Activated CD4-positive, alpha-beta memory T cell treated with anti-CD3 and anti-CD28 coated beads, Interleukin-2, amount 10 ng/mL, durations not matched to agents 7 days and 5 days (primary cell): ENCODE results near the gene REXO2. TPM values are rescaled to one million over a fixed set of nuclear protein-coding genes. Genes with fewer than 3 reads are reported as not detected.
A peak's percentile ranks its signal among the peaks of the same experiment; 100 is the strongest.

Experiments used
- CTCF ChIA-PET: fragments of 350-600 bp; sonication (Branson Sonifier 250); formaldehyde crosslinking; loops from one replicate; lab custom pipeline; 2021; ENCODE audit warnings: antibody characterized with exemption, inconsistent platforms; lab: Charles Lee
- POLR2A ChIA-PET: fragments of 350-600 bp; sonication (Branson Sonifier 250); formaldehyde crosslinking; loops from one replicate; lab custom pipeline; 2021; ENCODE audit warnings: antibody characterized with exemption; lab: Charles Lee
- DNase-seq: peaks from one replicate; pipeline ENCODE4 v3.0.0-alpha.2; 2020
- H3K27ac Mint-ChIP-seq: one replicate; pipeline ENCODE4 v1.8.0; 2021; ENCODE audit warnings: mild to moderate bottlenecking, mixed read lengths
- H3K27me3 Mint-ChIP-seq: one replicate; pipeline ENCODE4 v1.8.0; 2021; ENCODE audit warnings: mixed read lengths
- H3K36me3 Mint-ChIP-seq: one replicate; pipeline ENCODE4 v1.8.0; 2021; ENCODE audit warnings: low read depth, mixed read lengths
- H3K4me1 Mint-ChIP-seq: one replicate; pipeline ENCODE4 v1.8.0; 2021; ENCODE audit warnings: mixed read lengths
- H3K4me3 Mint-ChIP-seq: one replicate; pipeline ENCODE4 v1.8.0; 2021; ENCODE audit warnings: mild to moderate bottlenecking, mixed read lengths
- H3K9me3 Mint-ChIP-seq: one replicate; pipeline ENCODE4 v1.8.0; 2021; ENCODE audit warnings: mixed read lengths
- total RNA-seq, 2 experiments: library from RNA; stranded (reverse); gene quantifications; one replicate each; pipeline ENCODE4 v1.2.3, GENCODE V29; 2021

REXO2 gene
- total RNA-seq, result 10 to 100 TPM; 82.1 to 83.4 TPM

- H3K27me3 Mint-ChIP-seq, result no peaks in the 10 kb centered on the region
- CTCF ChIA-PET, result interaction anchor here (0.7 to 1.6 kb wide), 4 partner anchors 23 to 264 kb away, joined by 3 read pairs; partner anchors contain the start of genes C11orf71 and RBM7
- peaks cover 34% of the 10 kb centered on the region for H3K36me3 Mint-ChIP-seq
- peak within 1 kb of the TSS; percentile 79 for H3K27ac Mint-ChIP-seq
- H3K4me3 Mint-ChIP-seq, result peak within 1 kb of the TSS; percentile 93
- no peaks in the 10 kb centered on the region for H3K9me3 Mint-ChIP-seq
- DNase-seq, result peak; percentile 96
- POLR2A ChIA-PET, result interaction anchor here (0.7 to 2.6 kb wide), 4 partner anchors 10 to 41 kb away, joined by 3 to 31 read pairs (median 4); partner anchors contain the start of genes C11orf71 and RBM7
- H3K4me1 Mint-ChIP-seq, result peaks cover 34% of the 10 kb centered on the region
Observed at GRCh38 chr11:114439229-114440120, at the start of gene REXO2. Gene REXO2 (plus strand): TSS chr11:114439467. CDS start chr11:114439529, 62 bp downstream.

- peaks cover 6% of the 10 kb centered on the region for H3K36me3 Mint-ChIP-seq
- DNase-seq, result no peak
- peaks cover 6% of the 10 kb centered on the region for H3K4me1 Mint-ChIP-seq
- peaks cover 4% of the 10 kb centered on the region for H3K27me3 Mint-ChIP-seq
- H3K4me3 Mint-ChIP-seq, result no peak overlapping the region
- ChIA-PET POLR2A (no interaction called here), CTCF (interaction anchor here (1.1 kb wide), 1 partner anchor 12 kb away, joined by 3 read pairs; no protein-coding TSS in a partner anchor)
- H3K9me3 Mint-ChIP-seq, result no peaks in the 10 kb centered on the region
- H3K27ac Mint-ChIP-seq, result no peak overlapping the region
Observed at GRCh38 chr11:114392735-114393667, 46.3 kb upstream of the REXO2 start.

- ChIA-PET POLR2A (no interaction called here), CTCF (interaction anchor here (0.6 kb wide), 1 partner anchor 79 kb away, joined by 4 read pairs; no protein-coding TSS in a partner anchor)
- H3K27ac Mint-ChIP-seq, result no peak overlapping the region
- H3K4me3 Mint-ChIP-seq, result no peak overlapping the region
- no peaks in the 10 kb centered on the region for H3K9me3 Mint-ChIP-seq
- DNase-seq, result no peak
- H3K36me3 Mint-ChIP-seq, result peaks cover 22% of the 10 kb centered on the region
- peaks cover 4% of the 10 kb centered on the region for H3K27me3 Mint-ChIP-seq
- H3K4me1 Mint-ChIP-seq, result peaks cover 20% of the 10 kb centered on the region
Observed at GRCh38 chr11:114395736-114396135, 43.5 kb upstream of the REXO2 start.

- ChIA-PET POLR2A (no interaction called here), CTCF (no interaction called here)
- H3K4me1 Mint-ChIP-seq, result peaks cover 21% of the 10 kb centered on the region
- DNase-seq, result no peak
- no peak overlapping the region for H3K27ac Mint-ChIP-seq
- H3K27me3 Mint-ChIP-seq, result peaks cover 4% of the 10 kb centered on the region
- H3K4me3 Mint-ChIP-seq, result no peak overlapping the region
- H3K9me3 Mint-ChIP-seq, result no peaks in the 10 kb centered on the region
- H3K36me3 Mint-ChIP-seq, result peaks cover 27% of the 10 kb centered on the region
Observed at GRCh38 chr11:114396916-114397315, 42.4 kb upstream of the REXO2 start.

GRCh38 chr11:114397349-114397982, 41.8 kb upstream of the REXO2 start:
- no peaks in the 10 kb centered on the region for H3K9me3 Mint-ChIP-seq
- CTCF ChIA-PET, result interaction anchor here (1.5 kb wide), 1 partner anchor 57 kb away, joined by 4 read pairs; no protein-coding TSS in a partner anchor
- H3K4me1 Mint-ChIP-seq, result peaks cover 25% of the 10 kb centered on the region
- H3K36me3 Mint-ChIP-seq, result peaks cover 29% of the 10 kb centered on the region
- no peak overlapping the region for H3K27ac Mint-ChIP-seq
- DNase-seq, result no peak
- POLR2A ChIA-PET, result no interaction called here
- no peak overlapping the region for H3K4me3 Mint-ChIP-seq
- H3K27me3 Mint-ChIP-seq, result peaks cover 4% of the 10 kb centered on the region

GRCh38 chr11:114398303-114398920, 40.9 kb upstream of the REXO2 start:
- H3K36me3 Mint-ChIP-seq, result peaks cover 35% of the 10 kb centered on the region
- no peak for DNase-seq
- H3K27me3 Mint-ChIP-seq, result peaks cover 4% of the 10 kb centered on the region
- POLR2A ChIA-PET, result interaction anchor here (0.6 to 0.7 kb wide), 2 partner anchors 40 to 239 kb away, joined by 3 to 4 read pairs; no protein-coding TSS in a partner anchor
- H3K4me3 Mint-ChIP-seq, result peak overlapping the region; percentile 95
- no peaks in the 10 kb centered on the region for H3K9me3 Mint-ChIP-seq
- H3K27ac Mint-ChIP-seq, result no peak overlapping the region
- CTCF ChIA-PET, result interaction anchor here (1.5 kb wide), 1 partner anchor 58 kb away, joined by 4 read pairs; no protein-coding TSS in a partner anchor
- peaks cover 30% of the 10 kb centered on the region for H3K4me1 Mint-ChIP-seq

GRCh38 chr11:114399490-114400215, 39.6 kb upstream of the REXO2 start:
- POLR2A ChIA-PET, result interaction anchor here (1.4 to 2.0 kb wide), 4 partner anchors 11 to 216 kb away, joined by 4 to 31 read pairs (median 8); partner anchors contain the start of gene REXO2
- H3K27ac Mint-ChIP-seq, result peak overlapping the region; percentile 97
- DNase-seq, result no peak
- H3K4me3 Mint-ChIP-seq, result peak overlapping the region; percentile 95
- peaks cover 4% of the 10 kb centered on the region for H3K27me3 Mint-ChIP-seq
- H3K36me3 Mint-ChIP-seq, result peaks cover 42% of the 10 kb centered on the region
- H3K9me3 Mint-ChIP-seq, result no peaks in the 10 kb centered on the region
- CTCF ChIA-PET, result no interaction called here
- H3K4me1 Mint-ChIP-seq, result peaks cover 36% of the 10 kb centered on the region

GRCh38 chr11:114400216-114400914, 38.9 kb upstream of the REXO2 start, which contains the start of the genes C11orf71 and RBM7:
Gene C11orf71 (minus strand): TSS chr11:114400511. CDS start chr11:114400331, 180 bp downstream.
Gene RBM7 (plus strand): TSS chr11:114400666. CDS start chr11:114400672, 6 bp downstream.
- CTCF ChIA-PET, result interaction anchor here (1.0 kb wide), 2 partner anchors 28 to 39 kb away, joined by 3 read pairs; partner anchors contain the start of gene REXO2
- no peaks in the 10 kb centered on the region for H3K27me3 Mint-ChIP-seq

GRCh38 chr11:114400915-114401223, 38.4 kb upstream of the REXO2 start:
- Mint-ChIP-seq H3K4me3 (peak overlapping the region; percentile 95), H3K4me1 (peaks cover 46% of the 10 kb centered on the region), H3K9me3 (no peaks in the 10 kb centered on the region), H3K27me3 (no peaks in the 10 kb centered on the region), H3K27ac (peak overlapping the region; percentile 97), H3K36me3 (peaks cover 53% of the 10 kb centered on the region)
- DNase-seq, result no peak
- POLR2A ChIA-PET, result interaction anchor here (0.6 to 2.0 kb wide), 6 partner anchors 10 to 217 kb away, joined by 3 to 31 read pairs (median 4); partner anchors contain the start of gene REXO2
- CTCF ChIA-PET, result interaction anchor here (1.0 kb wide), 2 partner anchors 27 to 38 kb away, joined by 3 read pairs; partner anchors contain the start of gene REXO2

More at GRCh38 chr11:114400216-114400914, 38.9 kb upstream of the REXO2 start, which contains the start of the genes C11orf71 and RBM7:
- Mint-ChIP-seq H3K27ac (peak within 1 kb of the TSS; percentile 97), H3K9me3 (no peaks in the 10 kb centered on the region), H3K4me3 (peak within 1 kb of the TSS; percentile 95), H3K36me3 (peaks cover 48% of the 10 kb centered on the region), H3K4me1 (peaks cover 41% of the 10 kb centered on the region)
- peak; percentile 98 for DNase-seq
- POLR2A ChIA-PET, result interaction anchor here (0.6 to 2.0 kb wide), 6 partner anchors 10 to 217 kb away, joined by 3 to 31 read pairs (median 4); partner anchors contain the start of gene REXO2

GRCh38 chr11:114401311-114401710, 38.0 kb upstream of the REXO2 start:
- Mint-ChIP-seq H3K36me3 (peaks cover 58% of the 10 kb centered on the region), H3K4me3 (peak overlapping the region; percentile 95), H3K27ac (peak overlapping the region; percentile 97), H3K9me3 (no peaks in the 10 kb centered on the region), H3K27me3 (no peaks in the 10 kb centered on the region), H3K4me1 (peaks cover 50% of the 10 kb centered on the region)
- DNase-seq, result no peak
- POLR2A ChIA-PET, result interaction anchor here (1.2 to 1.3 kb wide), 2 partner anchors 11 to 526 kb away, joined by 3 read pairs; no protein-coding TSS in a partner anchor
- CTCF ChIA-PET, result no interaction called here
